Urinary bladder (tissue), 4 donors: Measurements from ENCODE around the gene CHL1. TPM values are rescaled to one million over a fixed set of nuclear protein-coding genes. Genes with fewer than 3 reads are reported as not detected.

Experiments used
- DNase-seq: peaks from one replicate; pipeline ENCODE4 v3.0.0-alpha.2; 2015; ENCODE audit errors: extremely low spot score
- H3K27ac ChIP-seq: one replicate; pipeline ENCODE4 v1.5.1; 2013; ENCODE audit warnings: low read depth, mild to moderate bottlenecking, moderate library complexity
- H3K36me3 ChIP-seq: one replicate; pipeline ENCODE4 v1.6.1; 2013; ENCODE audit warnings: mild to moderate bottlenecking, moderate library complexity; ENCODE audit not compliant: insufficient read depth
- H3K4me1 ChIP-seq: one replicate; pipeline ENCODE4 v1.6.1; 2013; ENCODE audit warnings: mild to moderate bottlenecking, moderate library complexity; ENCODE audit not compliant: insufficient read depth
- H3K4me3 ChIP-seq: one replicate; pipeline ENCODE4 v1.5.1; 2013; ENCODE audit warnings: low read depth, low read length
- WGBS: extraction: QIAGEN DNeasy Blood & Tissue Kit; methylation state at CpG from one replicate; pipeline ENCODE4 v1.1.7; 2013; 5-methylcytosine and 5-hydroxymethylcytosine counted together
- polyA plus RNA-seq: library from polyadenylated mRNA; stranded (reverse); fragments of 200-250 nt; gene quantifications from one replicate; pipeline ENCODE4 v1.2.3, GENCODE V29; 2013
- total RNA-seq: library from RNA; depleted of rRNA; stranded (reverse); fragments of >200 nt; gene quantifications from one replicate; pipeline ENCODE4 v1.2.3, GENCODE V29; 2014
- donor health status: healthy with polysubstance abuse.
- donor health status: healthy.

CHL1 gene
- total and polyA plus RNA-seq, 2 donors, result 10.7 to 47.3 TPM

DNA sequence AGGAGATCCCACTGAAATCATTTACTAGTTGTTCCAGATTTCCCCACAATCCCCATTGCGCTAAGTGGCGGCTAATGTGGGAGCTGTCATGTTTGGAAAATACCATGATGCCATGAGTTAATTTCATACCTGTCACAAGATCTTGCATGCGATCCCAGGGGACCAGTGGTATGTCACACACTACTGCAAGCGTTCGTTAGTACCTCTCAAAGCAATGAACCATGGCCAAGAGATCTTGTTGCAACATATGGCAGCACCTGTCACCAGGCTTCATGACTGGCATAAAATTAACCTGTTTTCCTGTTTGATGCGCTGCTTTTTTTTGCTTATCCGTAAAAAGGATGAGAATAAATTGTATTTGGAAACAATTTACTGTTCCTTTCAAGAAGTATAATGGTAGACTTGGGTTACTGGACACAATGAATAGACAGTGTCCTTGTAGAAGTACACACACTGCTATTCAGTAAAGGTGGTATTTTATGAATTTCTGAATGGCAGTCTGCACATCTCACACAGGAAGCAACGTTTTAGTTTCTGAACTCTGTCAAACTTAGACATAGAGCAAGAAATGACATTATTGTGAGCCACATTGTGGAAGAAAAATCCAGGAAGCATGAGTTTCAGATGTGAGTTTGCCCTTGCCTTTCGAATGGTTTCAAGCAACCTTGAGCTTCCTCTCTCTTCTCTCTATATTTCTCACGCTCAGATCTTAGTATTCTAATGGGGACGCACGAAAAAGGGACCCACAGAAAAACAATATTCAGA, 81.9 kb downstream of the CHL1 start:
- Histone ChIP-seq H3K4me1 (no peaks in the 10 kb centered on the region), H3K27ac (no peak overlapping the region), H3K36me3 (no peaks in the 10 kb centered on the region), H3K4me3 (no peak overlapping the region)
- no peak for DNase-seq
- WGBS, result 79% methylated on average over 12 of the region's 12 CpGs

DNA sequence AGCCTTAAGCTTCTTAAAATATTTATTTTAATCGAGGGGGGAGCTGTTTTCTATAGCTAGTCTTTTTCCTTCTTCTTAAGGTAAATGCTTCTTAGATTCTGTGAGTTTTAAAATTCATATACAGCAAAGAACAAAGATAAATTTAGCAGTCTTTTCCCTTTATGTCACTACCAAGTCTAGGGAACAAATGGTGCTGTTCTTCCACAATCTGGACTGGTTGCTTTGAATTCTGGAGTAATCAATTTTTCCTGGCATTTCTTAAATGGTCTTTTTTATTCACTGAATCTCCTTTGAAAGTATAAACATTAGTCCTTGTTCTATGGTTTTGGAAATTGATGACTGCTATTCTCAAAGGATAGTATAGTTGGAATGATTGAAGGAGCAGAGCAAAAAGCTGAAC, 82.8 kb downstream of the CHL1 start:
- Histone ChIP-seq H3K36me3 (no peaks in the 10 kb centered on the region), H3K4me3 (no peak overlapping the region), H3K4me1 (no peaks in the 10 kb centered on the region), H3K27ac (no peak overlapping the region)
- no peak for DNase-seq
- WGBS, result 43% methylated on average over 1 of the region's 1 CpG

DNA sequence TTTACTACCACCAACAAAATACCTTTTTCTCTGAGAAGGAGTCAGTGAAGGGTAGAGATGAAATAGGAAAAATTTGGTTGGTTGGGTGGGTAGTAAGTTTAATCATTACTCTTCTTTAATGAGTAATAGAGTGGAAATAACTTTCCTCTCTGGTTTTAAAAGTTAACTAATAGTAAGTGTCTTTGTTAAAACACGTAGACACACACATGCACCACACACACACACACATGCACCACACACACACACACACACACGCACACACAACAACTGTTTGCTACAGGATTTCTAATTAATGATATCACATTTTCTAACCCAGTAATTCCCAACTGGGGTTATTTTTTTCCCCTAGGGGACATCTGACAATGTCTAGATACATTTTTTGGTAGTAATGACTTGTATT, 84.1 kb downstream of the CHL1 start:
- no peak for DNase-seq
- H3K4me3 ChIP-seq, result no peak overlapping the region
- H3K4me1 ChIP-seq, result no peaks in the 10 kb centered on the region
- H3K36me3 ChIP-seq, result no peaks in the 10 kb centered on the region
- no peak overlapping the region for H3K27ac ChIP-seq
- 45% methylated on average over 2 of the region's 2 CpGs for WGBS

DNA sequence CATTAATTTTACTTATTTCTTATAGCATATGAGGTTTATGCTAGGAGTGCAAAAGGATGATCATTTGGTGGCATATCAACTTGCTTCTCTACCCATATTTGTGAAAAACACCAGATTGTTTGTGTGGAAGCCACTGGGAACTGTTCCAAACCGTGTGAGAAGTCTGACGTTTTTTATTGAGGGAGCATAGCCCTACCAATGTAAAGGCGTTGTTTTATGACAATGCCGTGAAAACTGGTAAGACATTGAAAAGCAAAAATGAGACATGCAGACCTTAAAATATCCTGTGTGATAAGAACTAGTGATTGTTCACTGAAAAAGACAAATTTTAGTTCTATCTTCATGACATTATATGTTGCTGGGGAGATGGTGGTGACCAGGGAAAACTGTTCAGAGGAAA, 87.8 kb downstream of the CHL1 start:
- H3K4me3 ChIP-seq, result no peak overlapping the region
- no peak for DNase-seq
- H3K27ac ChIP-seq, result no peak overlapping the region
- 43% methylated on average over 4 of the region's 4 CpGs for WGBS
- no peaks in the 10 kb centered on the region for H3K4me1 ChIP-seq
- no peaks in the 10 kb centered on the region for H3K36me3 ChIP-seq

DNA sequence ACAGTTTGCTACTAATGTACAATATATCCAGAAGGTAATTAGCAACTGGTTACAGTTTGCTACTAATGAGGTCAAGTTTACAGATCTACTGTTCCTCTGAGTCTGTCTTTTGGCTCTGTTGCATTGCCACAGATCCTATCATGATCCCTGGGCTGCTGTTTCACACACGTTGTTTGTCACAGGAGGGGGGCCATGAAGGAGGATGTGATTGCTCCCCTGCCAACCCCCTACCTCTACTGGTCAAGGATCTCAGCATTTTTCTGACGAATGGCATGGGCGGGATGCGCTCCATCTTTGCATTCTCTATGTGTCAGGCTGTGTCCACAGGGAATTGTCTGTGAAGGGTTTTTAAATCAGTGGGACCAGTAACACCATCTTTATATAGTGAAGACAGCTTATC, 91.9 kb downstream of the CHL1 start:
- WGBS, result 67% methylated on average over 4 of the region's 4 CpGs
- H3K27ac ChIP-seq, result no peak overlapping the region
- no peak overlapping the region for H3K4me3 ChIP-seq
- no peaks in the 10 kb centered on the region for H3K4me1 ChIP-seq
- no peak for DNase-seq
- no peaks in the 10 kb centered on the region for H3K36me3 ChIP-seq

DNA sequence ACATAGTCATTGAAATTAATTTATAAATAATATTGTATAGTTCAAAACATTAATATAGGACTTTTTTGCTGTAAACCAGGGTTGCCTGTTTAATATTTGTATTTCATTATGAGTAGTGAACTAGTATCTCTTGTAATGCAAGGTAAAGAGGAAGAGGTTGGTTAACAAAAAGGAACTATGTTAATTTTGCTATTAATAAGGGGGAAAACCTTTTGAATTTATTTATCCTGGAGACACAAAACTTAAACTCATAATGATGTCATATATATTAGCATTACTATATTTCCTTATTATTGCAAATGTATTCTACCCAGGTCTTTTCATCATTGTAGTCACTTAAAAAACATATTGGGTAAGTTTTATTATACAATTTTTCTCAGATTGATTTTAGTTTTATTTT, 94.5 kb downstream of the CHL1 start:
- H3K27ac ChIP-seq, result no peak overlapping the region
- H3K36me3 ChIP-seq, result no peaks in the 10 kb centered on the region
- H3K4me3 ChIP-seq, result no peak overlapping the region
- no peak for DNase-seq
- no peaks in the 10 kb centered on the region for H3K4me1 ChIP-seq

DNA sequence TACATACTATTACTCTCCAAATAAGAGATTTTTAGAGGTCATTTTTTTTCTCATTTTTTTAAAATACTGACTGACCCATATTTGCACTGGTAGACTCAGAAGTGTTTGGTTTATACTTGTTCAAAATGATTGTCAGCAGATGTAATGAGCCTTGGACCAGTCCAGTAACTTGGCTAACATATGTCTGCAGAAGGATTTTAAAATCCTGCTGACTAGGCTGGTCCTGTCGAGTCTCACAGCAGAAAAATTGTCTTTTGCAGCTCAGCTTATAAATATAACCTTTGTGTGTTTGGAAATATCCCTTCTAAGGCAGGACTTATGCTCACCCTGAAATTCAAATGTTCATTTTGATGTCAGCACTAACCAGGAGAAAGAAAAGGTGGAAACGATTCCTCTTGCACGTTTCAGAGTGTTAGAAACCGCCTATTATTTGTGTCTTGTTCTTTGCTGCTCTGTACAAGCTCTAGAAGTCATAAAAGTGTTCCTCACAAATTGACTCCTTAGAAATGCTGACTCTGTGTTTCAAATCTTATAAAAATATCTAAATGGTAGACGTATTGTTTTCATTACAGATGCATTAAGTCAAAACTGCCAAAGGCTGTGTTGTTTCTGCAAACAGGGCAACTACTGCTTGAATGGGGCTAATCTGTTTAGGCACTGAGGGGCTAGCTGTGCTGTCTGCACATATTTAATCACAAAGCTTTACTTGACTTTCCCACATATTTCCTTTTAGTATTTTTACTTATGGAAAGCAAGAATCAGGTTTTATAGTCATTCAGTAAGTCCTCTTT, 95.3 kb downstream of the CHL1 start:
- DNase-seq, result peak; percentile 18
- Histone ChIP-seq H3K4me1 (no peaks in the 10 kb centered on the region), H3K36me3 (no peaks in the 10 kb centered on the region), H3K27ac (no peak overlapping the region), H3K4me3 (no peak overlapping the region)
- WGBS, result 29% methylated on average over 5 of the region's 5 CpGs

DNA sequence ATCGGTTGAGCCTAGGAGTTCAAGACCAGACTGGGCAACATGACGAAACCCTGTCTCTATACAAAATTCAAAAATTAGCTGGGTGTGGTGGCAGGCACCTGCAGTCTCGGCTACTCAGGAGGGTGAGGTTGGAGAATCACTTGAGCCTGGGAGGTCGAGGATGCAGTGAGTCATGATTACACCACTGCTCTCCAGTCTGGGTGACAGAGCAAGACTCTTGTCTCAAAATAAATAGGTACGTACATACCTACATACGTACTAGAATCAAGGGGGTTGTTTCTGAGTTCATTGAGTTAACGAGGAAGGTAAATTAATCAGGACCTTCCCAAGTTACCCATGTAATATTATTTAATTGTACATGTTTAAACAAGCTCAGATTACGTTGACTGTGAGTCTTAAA, 97.5 kb downstream of the CHL1 start:
- 82% methylated on average over 8 of the region's 8 CpGs for WGBS
- no peak for DNase-seq
- Histone ChIP-seq H3K27ac (no peak overlapping the region), H3K4me1 (no peaks in the 10 kb centered on the region), H3K36me3 (no peaks in the 10 kb centered on the region), H3K4me3 (no peak overlapping the region)

DNA sequence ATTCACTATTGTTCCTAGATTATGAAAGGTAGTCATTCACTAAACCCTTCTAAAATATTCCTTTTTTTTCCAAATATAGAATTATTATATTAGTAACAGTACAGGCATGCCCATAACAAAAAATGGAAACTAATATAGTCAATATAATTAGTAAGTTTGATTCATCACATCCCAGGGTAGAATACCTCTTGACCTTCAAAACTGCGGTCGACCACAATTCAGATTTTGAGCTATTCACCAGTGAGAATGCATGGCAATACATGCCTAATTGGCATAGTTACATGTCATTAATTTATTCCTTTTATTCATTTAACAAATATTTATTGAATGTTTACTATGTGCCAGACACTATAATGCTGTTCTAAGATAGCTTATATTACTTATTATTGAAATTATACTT, 98.0 kb downstream of the CHL1 start:
- WGBS, result 90% methylated on average over 2 of the region's 2 CpGs
- no peaks in the 10 kb centered on the region for H3K4me1 ChIP-seq

DNA sequence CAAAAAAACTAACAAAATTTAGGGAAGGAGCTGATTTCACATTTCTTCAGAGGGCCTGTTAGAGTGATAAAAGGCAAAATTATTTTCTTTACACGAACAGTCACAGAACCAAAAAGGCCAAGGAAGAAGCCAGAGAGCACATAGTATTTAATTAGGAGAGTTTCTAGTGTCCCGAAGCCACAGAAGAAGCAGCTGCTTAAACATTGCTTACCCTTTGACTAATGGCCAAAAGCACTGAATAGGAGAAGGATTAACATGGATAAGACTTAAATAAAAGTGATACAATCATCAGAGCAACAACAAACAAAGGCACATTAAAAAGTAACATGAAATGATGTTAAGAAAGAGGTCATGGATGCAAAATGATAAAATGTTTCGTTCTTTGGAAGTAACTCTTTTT, 98.6 kb downstream of the CHL1 start:
- Histone ChIP-seq H3K36me3 (no peaks in the 10 kb centered on the region), H3K4me3 (no peak overlapping the region), H3K4me1 (no peaks in the 10 kb centered on the region), H3K27ac (no peak overlapping the region)
- 54% methylated on average over 3 of the region's 3 CpGs for WGBS
- DNase-seq, result no peak

More for the DNA sequence above, 98.0 kb downstream of the CHL1 start:
- no peak overlapping the region for H3K27ac ChIP-seq
- no peaks in the 10 kb centered on the region for H3K36me3 ChIP-seq
- no peak for DNase-seq
- no peak overlapping the region for H3K4me3 ChIP-seq

DNA sequence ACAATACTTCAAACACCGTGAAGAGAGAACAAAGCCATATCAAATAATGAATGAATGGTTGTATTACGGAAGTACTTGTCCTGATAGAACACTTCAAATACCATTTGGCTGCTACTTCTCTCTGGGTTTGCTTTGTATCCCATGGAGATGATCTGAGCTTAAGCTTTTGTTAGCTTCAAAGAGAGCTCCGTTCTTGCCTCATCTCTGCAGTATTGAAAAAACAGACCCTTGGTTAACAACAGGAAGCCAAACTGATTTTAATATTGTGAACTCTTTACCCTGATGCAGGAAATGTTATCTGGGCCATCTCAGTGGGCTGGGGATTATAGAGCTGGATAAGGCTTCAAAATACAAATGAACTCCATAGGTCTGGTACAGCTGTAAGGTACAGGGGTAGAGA, 101.0 kb downstream of the CHL1 start:
- DNase-seq, result no peak
- Histone ChIP-seq H3K4me3 (no peak overlapping the region), H3K4me1 (no peaks in the 10 kb centered on the region), H3K36me3 (no peaks in the 10 kb centered on the region), H3K27ac (no peak overlapping the region)
- 59% methylated on average over 3 of the region's 3 CpGs for WGBS

DNA sequence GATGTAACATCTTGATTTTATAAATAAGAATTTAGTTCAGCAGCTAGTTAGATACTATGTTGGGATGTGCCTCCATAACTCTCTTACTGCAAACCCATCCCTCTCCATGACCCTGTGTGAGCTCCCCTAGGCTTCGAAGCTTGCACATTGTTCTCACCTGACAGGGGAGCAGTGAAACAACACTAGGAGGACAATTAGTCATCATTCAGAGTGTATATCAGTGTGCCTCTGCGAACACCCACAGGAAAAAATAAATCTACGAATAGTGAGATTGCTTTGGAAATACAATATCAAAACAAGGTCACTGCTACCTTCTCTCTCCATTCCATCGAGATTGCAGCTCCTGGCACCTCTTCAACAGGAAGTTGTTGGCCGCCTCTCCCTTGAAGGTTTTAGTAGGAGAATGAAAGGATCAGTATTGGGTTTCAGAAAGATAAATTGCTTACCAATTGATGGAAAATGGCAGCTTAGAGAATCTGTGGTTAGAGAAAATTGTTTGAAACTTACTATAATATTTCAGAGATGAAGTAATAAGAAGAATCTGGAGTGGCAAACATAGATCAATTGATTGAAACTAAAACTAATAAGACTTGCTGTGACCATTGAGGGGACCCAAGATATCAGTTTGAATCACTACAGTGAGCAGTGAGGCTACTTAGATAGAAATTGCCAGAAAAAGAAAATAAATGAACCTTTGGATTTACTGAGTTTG, 103.2 kb downstream of the CHL1 start:
- H3K36me3 ChIP-seq, result no peaks in the 10 kb centered on the region
- no peak overlapping the region for H3K27ac ChIP-seq
- WGBS, result 66% methylated on average over 5 of the region's 5 CpGs
- no peak overlapping the region for H3K4me3 ChIP-seq
- H3K4me1 ChIP-seq, result no peaks in the 10 kb centered on the region
- no peak for DNase-seq

DNA sequence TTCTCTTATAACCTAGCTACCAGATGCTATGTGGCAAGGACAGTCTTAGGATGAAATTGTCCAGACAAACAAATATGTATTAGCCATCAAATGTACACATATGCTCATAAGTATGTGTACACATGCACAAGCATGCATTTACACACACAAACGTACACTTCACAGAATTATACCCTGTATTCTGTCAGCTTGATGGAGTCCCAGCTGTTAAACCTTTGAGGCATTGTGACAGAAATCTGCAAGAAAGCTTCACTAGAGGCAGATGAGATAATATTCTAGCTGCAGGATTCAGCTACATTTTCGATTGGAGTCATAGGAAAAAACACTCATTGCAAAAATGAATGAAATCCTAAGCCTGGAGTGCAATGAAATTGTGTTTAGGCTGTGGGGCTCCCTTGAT, 110.6 kb downstream of the CHL1 start:
- Histone ChIP-seq H3K4me1 (no peaks in the 10 kb centered on the region), H3K4me3 (no peak overlapping the region), H3K36me3 (no peaks in the 10 kb centered on the region), H3K27ac (no peak overlapping the region)
- 37% methylated on average over 2 of the region's 2 CpGs for WGBS
- no peak for DNase-seq
